ENCODE data around the gene TNFAIP8L3. TPM values are rescaled to one million over a fixed set of nuclear protein-coding genes. Genes with fewer than 3 reads are reported as not detected.

The TNFAIP8L3 gene
- total RNA-seq, 2 experiments from 2014 or later, result 4.1 TPM; not detected in 1

DNA sequence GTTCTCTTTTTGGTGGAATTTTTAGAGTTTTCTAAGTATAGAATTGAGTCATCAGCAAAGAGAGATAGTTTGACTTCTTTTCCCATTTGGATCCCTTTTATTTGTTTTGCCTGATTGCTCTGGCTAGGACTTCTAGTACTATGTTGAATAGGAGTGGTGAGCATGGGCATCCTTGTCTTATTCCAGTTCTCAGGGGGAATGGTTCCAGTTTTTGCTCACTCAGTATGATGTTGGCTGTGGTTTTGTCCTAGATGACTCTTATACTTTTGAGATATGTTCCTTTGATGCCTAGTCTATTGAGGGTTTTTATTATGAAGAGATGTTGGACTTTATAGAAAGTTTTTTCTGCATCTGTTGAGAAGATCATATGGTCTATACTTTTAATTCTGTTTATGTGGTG, 72.5 kb downstream of the TNFAIP8L3 start:
- Mint-ChIP-seq H3K27me3 (no peaks in the 10 kb centered on the region), H3K4me3 (no peak overlapping the region), H3K9me3 (ENCODE audit: low read depth) (no peaks in the 10 kb centered on the region), H3K27ac (no peak overlapping the region), H3K36me3 (peaks cover 4% of the 10 kb centered on the region), H3K4me1 (no peaks in the 10 kb centered on the region)
- no peak for DNase-seq
- CTCF ChIA-PET, result no interaction called here
- ATAC-seq, result no peak

DNA sequence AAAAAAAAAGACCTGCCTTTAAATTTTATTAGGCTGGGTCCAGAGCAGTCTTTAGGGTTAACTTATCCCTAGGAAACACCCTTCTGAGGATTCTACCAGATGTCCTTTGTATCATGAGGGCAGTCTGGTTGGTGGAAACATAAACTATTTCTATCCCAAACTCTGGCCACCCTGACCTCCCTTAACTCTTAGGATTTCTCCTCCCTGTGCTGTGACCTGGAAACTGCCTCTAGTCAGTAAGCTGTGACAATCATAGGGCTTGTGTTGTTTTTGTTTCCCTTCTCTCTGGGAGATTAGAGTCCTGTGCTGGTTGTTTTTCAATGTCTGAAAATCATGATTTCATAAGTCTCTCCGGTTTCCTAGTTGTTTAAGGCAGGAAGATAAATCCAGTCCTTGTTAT, 78.1 kb downstream of the TNFAIP8L3 start:
- no peaks in the 10 kb centered on the region for H3K9me3 Mint-ChIP-seq (ENCODE audit: low read depth)
- no peak overlapping the region for H3K4me3 Mint-ChIP-seq
- no peaks in the 10 kb centered on the region for H3K27me3 Mint-ChIP-seq
- DNase-seq (no peak), ATAC-seq (no peak)
- no peak overlapping the region for H3K27ac Mint-ChIP-seq
- H3K36me3 Mint-ChIP-seq, result peaks cover 2% of the 10 kb centered on the region
- CTCF ChIA-PET, result no interaction called here
- H3K4me1 Mint-ChIP-seq, result no peaks in the 10 kb centered on the region

DNA sequence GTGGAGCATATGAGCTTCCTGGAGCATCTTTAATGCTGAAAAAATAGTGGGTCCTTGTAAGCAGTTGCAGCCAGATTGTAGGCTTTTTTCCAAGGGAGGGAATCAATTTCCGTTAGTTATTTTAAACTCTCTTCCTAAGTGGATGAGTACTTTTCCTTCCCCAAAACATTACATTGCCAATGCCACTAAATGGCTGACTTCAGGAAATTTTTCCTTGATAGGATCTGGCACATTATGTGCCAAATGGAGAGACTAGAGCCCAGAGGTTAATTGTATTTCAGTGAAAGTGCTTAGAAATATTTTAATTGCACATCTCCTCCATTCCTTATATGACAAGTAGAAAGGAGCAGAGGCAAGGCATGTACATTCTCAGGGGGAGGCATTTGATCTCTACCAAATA, 83.5 kb downstream of the TNFAIP8L3 start:
- DNase-seq, result no peak
- Mint-ChIP-seq H3K9me3 (ENCODE audit: low read depth) (peaks cover 2% of the 10 kb centered on the region), H3K27ac (no peak overlapping the region), H3K36me3 (peaks cover 35% of the 10 kb centered on the region), H3K4me3 (no peak overlapping the region), H3K27me3 (no peaks in the 10 kb centered on the region), H3K4me1 (peaks cover under 1% of the 10 kb centered on the region)
- ATAC-seq, result no peak
- CTCF ChIA-PET, result no interaction called here

DNA sequence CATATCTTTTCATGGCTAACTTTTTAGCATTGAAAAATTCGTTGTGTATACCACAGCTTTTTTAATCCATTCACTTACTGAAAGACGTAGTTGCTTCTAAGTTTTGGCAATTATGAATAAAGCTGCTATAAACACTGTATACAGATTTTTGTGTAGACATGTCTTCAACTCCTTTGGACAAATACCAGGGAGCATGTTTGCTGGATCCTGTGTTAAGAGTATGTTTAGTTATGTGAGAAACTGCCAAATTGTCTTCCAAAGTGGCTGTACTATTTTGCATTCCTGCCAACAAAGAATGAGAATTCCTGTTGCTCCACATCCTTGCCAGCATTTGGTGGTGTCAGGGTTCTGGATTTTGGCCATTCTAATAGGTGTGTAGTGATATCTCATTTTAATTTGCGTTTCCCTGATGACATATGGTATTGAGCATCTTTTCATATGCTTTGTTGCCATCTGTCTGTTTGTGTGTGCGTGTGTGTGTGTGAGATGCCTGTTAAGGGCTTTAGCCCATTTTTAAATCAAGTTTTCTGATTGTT, 87.5 kb downstream of the TNFAIP8L3 start:
- DNase-seq, result no peak
- Mint-ChIP-seq H3K4me3 (no peak overlapping the region), H3K27me3 (no peaks in the 10 kb centered on the region), H3K9me3 (ENCODE audit: low read depth) (peaks cover 2% of the 10 kb centered on the region), H3K27ac (no peak overlapping the region), H3K36me3 (peaks cover 46% of the 10 kb centered on the region), H3K4me1 (peaks cover 3% of the 10 kb centered on the region)
- no peak for ATAC-seq
- CTCF ChIA-PET, result interaction anchor here (1.1 kb wide), 1 partner anchor 47 kb away, joined by 3 read pairs; no protein-coding TSS in a partner anchor

Other genes starting within 250 kb of the TNFAIP8L3 start
- 10 to 100 TPM; 14.7 to 18.4 TPM for gene AP4E1, start 186.2 kb downstream of the TNFAIP8L3 start, total RNA-seq
- gene CYP19A1, start 243.7 kb upstream of the TNFAIP8L3 start, total RNA-seq, result 1 to 10 TPM in 1 of 2 experiments, not detected in 1; 1.0 TPM
- gene GLDN, start 246.7 kb upstream of the TNFAIP8L3 start, total RNA-seq, result not detected